Skin epidermis (tissue), 12 donors: ENCODE measurements around the gene SPATC1L.

ENCODE experiments used
- H3K27ac ChIP-seq, 21 experiments: fragments of 200-600 bp; sonication (generic) in 11 of 21; one replicate each; pipeline ENCODE4 v1.5.0; 2020; ENCODE audit warnings: mild to moderate bottlenecking in 3 of 21, inconsistent platforms in 2 of 21, moderate library complexity in 2 of 21
- H3K4me3 ChIP-seq, 7 experiments: fragments of 200-600 bp; sonication (generic) in 2 of 7; one replicate each; pipeline ENCODE4 v1.5.0; 2020; ENCODE audit warnings: inconsistent platforms in 2 of 7, mild to moderate bottlenecking in 2 of 7, moderate library complexity in 1 of 7

The SPATC1L gene

GRCh38 chr21:46125846-46126301 is 58.4 kb downstream of the SPATC1L start:
- Histone ChIP-seq H3K27ac (no peak overlapping the region), H3K4me3 (no peak overlapping the region)

DNA sequence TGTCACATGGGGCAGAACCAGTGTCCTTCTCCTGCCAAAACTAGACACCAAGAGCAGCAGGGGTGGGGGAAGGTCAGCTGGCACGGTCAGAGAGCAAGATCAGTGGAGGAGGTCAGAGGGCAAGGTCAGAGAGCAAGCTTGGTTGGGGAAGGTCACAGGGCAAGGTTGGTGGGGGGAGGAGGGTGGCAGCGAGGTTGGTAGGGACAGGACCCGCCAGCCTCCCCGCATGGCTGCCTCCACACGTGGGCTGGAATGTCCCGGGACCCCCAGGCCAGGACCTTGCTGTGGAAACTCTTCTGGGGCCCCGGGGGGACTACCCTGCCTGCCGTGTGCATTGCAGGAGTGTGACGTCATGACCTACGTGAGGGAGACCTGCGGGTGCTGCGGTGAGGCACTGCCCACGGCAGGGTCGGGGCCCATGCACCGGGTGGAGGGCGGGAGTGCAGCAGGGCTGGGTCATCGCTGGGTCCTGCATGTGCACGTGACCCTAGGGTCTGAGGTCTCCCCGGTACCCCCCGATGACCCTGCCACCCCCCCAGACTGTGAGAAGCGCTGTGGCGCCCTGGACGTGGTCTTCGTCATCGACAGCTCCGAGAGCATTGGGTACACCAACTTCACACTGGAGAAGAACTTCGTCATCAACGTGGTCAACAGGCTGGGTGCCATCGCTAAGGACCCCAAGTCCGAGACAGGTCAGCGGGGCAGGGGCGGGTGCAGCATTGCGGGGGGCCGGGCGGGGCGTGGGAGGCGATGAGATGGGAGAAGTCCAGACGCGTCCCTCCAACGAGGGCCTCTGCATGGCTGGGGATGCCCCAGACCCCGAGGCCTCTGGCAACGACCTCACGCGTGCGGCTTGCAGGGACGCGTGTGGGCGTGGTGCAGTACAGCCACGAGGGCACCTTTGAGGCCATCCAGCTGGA is 59.1 kb downstream of the SPATC1L start:
- Histone ChIP-seq H3K27ac (peak overlapping the region in 1 of 21 experiments; percentile 16), H3K4me3 (no peak overlapping the region)

- Histone ChIP-seq H3K27ac (peak overlapping the region in 1 of 21 experiments; percentile 16), H3K4me3 (no peak overlapping the region)
Measured at GRCh38 chr21:46124083-46124925, 60.0 kb downstream of the SPATC1L start.

- Histone ChIP-seq H3K27ac (peak overlapping the region in 4 of 21 experiments; percentile 9 to 54 (median 23)), H3K4me3 (no peak overlapping the region)
Measured at GRCh38 chr21:46122758-46123683, 61.2 kb downstream of the SPATC1L start.

- peak overlapping the region in 4 of 21 experiments; percentile 9 to 54 (median 23) for H3K27ac ChIP-seq
- H3K4me3 ChIP-seq: no peak overlapping the region
Measured at GRCh38 chr21:46122237-46122671, 62.0 kb downstream of the SPATC1L start.

DNA sequence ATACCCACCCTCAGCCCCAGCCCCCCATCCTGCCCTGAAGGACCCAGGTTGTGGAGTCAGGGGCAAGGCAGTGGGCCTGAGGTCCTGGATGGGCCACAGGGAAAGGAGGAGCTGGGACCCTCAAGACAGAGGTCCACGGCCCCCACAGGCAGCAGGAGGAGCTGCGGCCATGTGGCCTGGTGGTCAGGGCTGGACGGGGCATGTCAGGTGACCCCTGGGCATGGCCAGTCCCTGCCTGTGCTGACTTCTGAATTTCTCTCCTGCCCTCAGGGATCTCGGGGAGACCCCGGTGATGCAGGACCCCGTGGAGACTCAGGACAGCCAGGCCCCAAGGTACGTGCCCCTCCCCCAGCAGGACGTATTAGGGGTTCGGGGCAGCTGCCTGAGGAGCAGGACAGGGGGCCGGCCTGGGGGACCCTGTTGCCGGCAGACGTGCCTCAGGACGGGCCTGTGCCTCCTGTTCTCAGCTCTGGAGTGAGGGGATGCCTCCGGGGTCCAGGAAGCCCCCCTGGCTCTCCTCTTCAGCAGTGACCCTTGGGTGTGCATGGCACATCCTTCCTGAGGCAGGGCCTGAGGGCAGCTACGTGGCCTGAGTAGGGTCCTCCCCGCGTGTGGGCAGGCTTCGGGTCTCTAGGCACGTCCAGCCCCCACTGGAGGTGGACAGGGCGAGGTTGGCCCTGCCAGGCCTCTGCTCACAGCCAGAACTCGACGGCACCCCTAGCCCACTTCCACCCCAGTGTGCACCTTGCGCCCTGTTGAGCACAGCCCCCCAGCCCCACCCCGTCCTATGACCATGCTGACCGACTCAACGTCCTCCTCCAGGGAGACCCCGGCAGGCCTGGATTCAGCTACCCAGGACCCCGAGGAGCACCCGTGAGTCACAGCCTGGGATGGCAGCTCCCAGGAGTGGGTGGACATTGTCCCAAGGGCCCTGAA is 62.7 kb downstream of the SPATC1L start:
- peak overlapping the region in 6 of 21 experiments; percentile 28 to 74 (median 49) for H3K27ac ChIP-seq
- no peak overlapping the region for H3K4me3 ChIP-seq

GRCh38 chr21:46120301-46121285 is 63.7 kb downstream of the SPATC1L start:
- no peak overlapping the region for H3K4me3 ChIP-seq
- H3K27ac ChIP-seq: peak overlapping the region in 7 of 21 experiments; percentile 0 to 74 (median 44)

GRCh38 chr21:46119637-46120271 is 64.5 kb downstream of the SPATC1L start:
- Histone ChIP-seq H3K4me3 (no peak overlapping the region), H3K27ac (peak overlapping the region in 4 of 21 experiments; percentile 14 to 74 (median 58))

GRCh38 chr21:46119144-46119636 is 65.1 kb downstream of the SPATC1L start:
- Histone ChIP-seq H3K27ac (peak overlapping the region in 6 of 21 experiments; percentile 5 to 74 (median 18)), H3K4me3 (no peak overlapping the region)

GRCh38 chr21:46118316-46119143 is 65.7 kb downstream of the SPATC1L start:
- H3K4me3 ChIP-seq: no peak overlapping the region
- H3K27ac ChIP-seq: peak overlapping the region in 5 of 21 experiments; percentile 17 to 74 (median 73)

DNA sequence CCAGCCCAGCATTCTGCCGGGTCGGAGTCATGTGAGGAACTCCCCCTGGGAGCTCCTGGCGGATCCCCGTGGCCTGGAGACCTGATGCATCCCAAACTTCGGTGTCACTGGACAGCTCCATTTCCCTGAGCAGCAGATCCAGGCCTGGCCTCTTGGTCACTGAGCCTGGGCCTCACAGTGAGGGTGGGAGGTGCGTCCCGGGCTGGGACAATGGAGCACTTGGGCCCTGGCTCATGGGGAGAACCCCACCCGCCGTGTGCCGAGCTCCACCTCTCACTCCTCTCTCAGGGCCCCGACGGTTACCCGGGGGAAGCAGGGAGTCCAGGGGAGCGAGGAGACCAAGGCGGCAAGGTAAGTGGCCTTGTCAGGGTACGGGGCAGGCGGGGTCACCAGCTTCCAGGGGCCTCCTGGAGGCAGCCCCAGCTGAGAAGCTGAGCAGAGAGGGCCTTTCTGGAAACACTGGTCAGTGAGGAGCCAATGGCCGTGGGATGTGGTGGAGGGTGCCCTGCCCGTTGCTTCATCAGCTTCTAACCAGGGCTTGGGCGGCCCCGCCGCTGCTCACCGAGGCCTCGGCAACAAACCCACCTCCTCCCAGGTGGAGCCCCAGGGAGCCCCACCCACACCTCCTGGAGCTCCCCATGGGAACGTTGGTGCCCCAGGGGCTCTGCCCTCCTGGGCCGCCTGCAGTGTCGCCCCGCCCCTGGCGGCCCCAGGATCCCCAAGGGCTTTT is 66.5 kb downstream of the SPATC1L start:
- Histone ChIP-seq H3K4me3 (no peak overlapping the region), H3K27ac (peak overlapping the region in 7 of 21 experiments; percentile 8 to 74 (median 65))

- Histone ChIP-seq H3K4me3 (no peak overlapping the region), H3K27ac (peak overlapping the region in 10 of 21 experiments; percentile 8 to 74 (median 48))
Measured at GRCh38 chr21:46116776-46117585, 67.3 kb downstream of the SPATC1L start.

GRCh38 chr21:46116189-46116775 is 68.0 kb downstream of the SPATC1L start:
- Histone ChIP-seq H3K27ac (peak overlapping the region in 7 of 21 experiments; percentile 25 to 74 (median 62)), H3K4me3 (no peak overlapping the region)
